K562 (cell line): Measurements from ENCODE around the gene MAP3K6.

ENCODE experiments used
- CEBPB ChIP-seq: fragments of 450-650 bp; IDR thresholded peaks from 2 replicates; pipeline ENCODE4 v1.6.1; 2016; ENCODE audit warnings: missing genetic modification characterization, missing compliant biosample characterization
- LARP7 ChIP-seq: fragments of 450-650 bp; IDR thresholded peaks from 2 replicates; pipeline ENCODE4 v1.6.1; 2016
- SP1 ChIP-seq: sonication (generic); formaldehyde crosslinking; IDR thresholded peaks from 2 replicates; pipeline ENCODE4 v1.8.1; 2022; ENCODE audit warnings: mild to moderate bottlenecking, missing genetic modification reagents
- STAG1 ChIP-seq: sonication (generic); formaldehyde crosslinking; IDR thresholded peaks from 2 replicates; pipeline ENCODE4 v1.5.0; 2020; ENCODE audit warnings: missing genetic modification reagents, borderline replicate concordance
- STAT5B ChIP-seq: fragments of 250-450 bp; sonication (Bioruptor Pico); IDR thresholded peaks from 2 replicates; pipeline ENCODE4 v1.8.0; 2021; ENCODE audit warnings: mild to moderate bottlenecking, inconsistent platforms
- ZNF586 ChIP-seq: fragments of 450-650 bp; formaldehyde crosslinking; conservative IDR thresholded peaks from 2 replicates; pipeline ENCODE4 v1.4.0; 2020; ENCODE audit warnings: mild to moderate bottlenecking, moderate library complexity
- TF ChIP-seq, protein P1 (sequence below), 2 experiments: IDR thresholded peaks; 2 replicates each; pipeline ENCODE4 v1.6.1; 2012; ENCODE audit warnings: improper control_type of control experiment in 2 of 2, low read depth in 2 of 2, low read length in 2 of 2, borderline replicate concordance in 1 of 2
- TF ChIP-seq, protein P2 (sequence below): fragments of 450-650 bp; IDR thresholded peaks from 2 replicates; pipeline ENCODE4 v1.6.1; 2016; ENCODE audit warnings: borderline replicate concordance
- TF ChIP-seq, protein P3 (sequence below), 2 experiments: fragments of 450-650 bp; IDR thresholded peaks; 2 replicates each; pipeline ENCODE4 v1.6.1; 2018; ENCODE audit warnings: mild to moderate bottlenecking in 2 of 2, low read depth in 1 of 2; ENCODE audit not compliant: partially characterized antibody in 2 of 2
- TF ChIP-seq, protein P4 (sequence below): sonication (generic); formaldehyde crosslinking; IDR thresholded peaks from 2 replicates; pipeline ENCODE4 v1.8.1; 2023; ENCODE audit warnings: mild to moderate bottlenecking, missing genetic modification reagents

DNA sequence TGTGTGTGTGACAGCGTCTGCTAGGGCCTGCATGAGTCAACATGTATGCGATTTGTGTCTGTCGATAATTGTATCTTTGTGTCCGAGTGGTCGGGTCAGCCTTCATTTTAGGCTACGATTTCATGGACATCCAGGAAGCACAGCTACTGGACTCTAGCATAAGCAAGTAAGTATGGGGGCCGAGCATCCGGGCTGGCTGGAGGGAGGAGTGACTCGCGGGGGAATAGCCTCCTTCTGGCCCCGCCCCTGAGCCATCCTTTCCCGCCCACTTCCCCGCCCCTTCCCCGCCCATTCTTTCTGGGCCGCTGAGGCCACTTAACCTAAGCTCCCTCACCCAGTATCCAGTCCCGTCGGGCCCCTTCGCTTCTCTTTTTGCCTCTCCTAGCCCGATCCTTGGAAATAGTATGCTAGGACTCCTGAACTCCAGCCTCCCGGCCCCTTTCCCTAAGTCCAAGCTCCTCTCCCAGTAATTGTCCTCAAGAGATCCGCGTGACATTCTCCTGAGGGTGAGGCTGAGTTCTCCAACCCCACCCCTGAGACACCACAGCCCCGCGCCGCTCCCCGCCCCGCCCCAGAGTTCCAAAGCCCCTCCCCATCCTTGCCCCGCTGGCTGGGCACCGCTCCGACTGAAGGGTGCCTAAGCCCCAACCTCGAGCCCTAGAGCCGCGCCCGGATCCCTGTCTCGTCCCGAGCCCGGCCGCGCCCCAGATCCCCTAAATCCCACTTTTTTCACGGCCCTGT lies 1.2 kb downstream of the MAP3K6 start:
- TF ChIP-seq STAT5B (CRISPR knock-in tag), result no peak
- TF ChIP-seq, protein P1, sequence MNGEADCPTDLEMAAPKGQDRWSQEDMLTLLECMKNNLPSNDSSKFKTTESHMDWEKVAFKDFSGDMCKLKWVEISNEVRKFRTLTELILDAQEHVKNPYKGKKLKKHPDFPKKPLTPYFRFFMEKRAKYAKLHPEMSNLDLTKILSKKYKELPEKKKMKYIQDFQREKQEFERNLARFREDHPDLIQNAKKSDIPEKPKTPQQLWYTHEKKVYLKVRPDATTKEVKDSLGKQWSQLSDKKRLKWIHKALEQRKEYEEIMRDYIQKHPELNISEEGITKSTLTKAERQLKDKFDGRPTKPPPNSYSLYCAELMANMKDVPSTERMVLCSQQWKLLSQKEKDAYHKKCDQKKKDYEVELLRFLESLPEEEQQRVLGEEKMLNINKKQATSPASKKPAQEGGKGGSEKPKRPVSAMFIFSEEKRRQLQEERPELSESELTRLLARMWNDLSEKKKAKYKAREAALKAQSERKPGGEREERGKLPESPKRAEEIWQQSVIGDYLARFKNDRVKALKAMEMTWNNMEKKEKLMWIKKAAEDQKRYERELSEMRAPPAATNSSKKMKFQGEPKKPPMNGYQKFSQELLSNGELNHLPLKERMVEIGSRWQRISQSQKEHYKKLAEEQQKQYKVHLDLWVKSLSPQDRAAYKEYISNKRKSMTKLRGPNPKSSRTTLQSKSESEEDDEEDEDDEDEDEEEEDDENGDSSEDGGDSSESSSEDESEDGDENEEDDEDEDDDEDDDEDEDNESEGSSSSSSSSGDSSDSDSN (IDR thresholded peaks at IDR 0.05; ENCODE audit: borderline replicate concordance in 1 of 2, low read depth in 2 of 2, low read length in 2 of 2), result no peak
- peak; percentile 88 for TF ChIP-seq SP1 (CRISPR knock-in tag)
- TF ChIP-seq, protein P2, sequence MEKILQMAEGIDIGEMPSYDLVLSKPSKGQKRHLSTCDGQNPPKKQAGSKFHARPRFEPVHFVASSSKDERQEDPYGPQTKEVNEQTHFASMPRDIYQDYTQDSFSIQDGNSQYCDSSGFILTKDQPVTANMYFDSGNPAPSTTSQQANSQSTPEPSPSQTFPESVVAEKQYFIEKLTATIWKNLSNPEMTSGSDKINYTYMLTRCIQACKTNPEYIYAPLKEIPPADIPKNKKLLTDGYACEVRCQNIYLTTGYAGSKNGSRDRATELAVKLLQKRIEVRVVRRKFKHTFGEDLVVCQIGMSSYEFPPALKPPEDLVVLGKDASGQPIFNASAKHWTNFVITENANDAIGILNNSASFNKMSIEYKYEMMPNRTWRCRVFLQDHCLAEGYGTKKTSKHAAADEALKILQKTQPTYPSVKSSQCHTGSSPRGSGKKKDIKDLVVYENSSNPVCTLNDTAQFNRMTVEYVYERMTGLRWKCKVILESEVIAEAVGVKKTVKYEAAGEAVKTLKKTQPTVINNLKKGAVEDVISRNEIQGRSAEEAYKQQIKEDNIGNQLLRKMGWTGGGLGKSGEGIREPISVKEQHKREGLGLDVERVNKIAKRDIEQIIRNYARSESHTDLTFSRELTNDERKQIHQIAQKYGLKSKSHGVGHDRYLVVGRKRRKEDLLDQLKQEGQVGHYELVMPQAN, result 0 out of 2 replicates have a peak, but pooled peaks have one; percentile 34
- no peak for TF ChIP-seq ZNF586 (CRISPR knock-in tag)
- TF ChIP-seq, protein P3, sequence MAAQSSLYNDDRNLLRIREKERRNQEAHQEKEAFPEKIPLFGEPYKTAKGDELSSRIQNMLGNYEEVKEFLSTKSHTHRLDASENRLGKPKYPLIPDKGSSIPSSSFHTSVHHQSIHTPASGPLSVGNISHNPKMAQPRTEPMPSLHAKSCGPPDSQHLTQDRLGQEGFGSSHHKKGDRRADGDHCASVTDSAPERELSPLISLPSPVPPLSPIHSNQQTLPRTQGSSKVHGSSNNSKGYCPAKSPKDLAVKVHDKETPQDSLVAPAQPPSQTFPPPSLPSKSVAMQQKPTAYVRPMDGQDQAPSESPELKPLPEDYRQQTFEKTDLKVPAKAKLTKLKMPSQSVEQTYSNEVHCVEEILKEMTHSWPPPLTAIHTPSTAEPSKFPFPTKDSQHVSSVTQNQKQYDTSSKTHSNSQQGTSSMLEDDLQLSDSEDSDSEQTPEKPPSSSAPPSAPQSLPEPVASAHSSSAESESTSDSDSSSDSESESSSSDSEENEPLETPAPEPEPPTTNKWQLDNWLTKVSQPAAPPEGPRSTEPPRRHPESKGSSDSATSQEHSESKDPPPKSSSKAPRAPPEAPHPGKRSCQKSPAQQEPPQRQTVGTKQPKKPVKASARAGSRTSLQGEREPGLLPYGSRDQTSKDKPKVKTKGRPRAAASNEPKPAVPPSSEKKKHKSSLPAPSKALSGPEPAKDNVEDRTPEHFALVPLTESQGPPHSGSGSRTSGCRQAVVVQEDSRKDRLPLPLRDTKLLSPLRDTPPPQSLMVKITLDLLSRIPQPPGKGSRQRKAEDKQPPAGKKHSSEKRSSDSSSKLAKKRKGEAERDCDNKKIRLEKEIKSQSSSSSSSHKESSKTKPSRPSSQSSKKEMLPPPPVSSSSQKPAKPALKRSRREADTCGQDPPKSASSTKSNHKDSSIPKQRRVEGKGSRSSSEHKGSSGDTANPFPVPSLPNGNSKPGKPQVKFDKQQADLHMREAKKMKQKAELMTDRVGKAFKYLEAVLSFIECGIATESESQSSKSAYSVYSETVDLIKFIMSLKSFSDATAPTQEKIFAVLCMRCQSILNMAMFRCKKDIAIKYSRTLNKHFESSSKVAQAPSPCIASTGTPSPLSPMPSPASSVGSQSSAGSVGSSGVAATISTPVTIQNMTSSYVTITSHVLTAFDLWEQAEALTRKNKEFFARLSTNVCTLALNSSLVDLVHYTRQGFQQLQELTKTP (IDR thresholded peaks at IDR 0.05; ENCODE audit: low read depth in 1 of 2, partially characterized antibody in 2 of 2), result no peak
- no peak for TF ChIP-seq STAG1 (CRISPR knock-in tag)
- no peak for TF ChIP-seq LARP7
- TF ChIP-seq, protein P4, sequence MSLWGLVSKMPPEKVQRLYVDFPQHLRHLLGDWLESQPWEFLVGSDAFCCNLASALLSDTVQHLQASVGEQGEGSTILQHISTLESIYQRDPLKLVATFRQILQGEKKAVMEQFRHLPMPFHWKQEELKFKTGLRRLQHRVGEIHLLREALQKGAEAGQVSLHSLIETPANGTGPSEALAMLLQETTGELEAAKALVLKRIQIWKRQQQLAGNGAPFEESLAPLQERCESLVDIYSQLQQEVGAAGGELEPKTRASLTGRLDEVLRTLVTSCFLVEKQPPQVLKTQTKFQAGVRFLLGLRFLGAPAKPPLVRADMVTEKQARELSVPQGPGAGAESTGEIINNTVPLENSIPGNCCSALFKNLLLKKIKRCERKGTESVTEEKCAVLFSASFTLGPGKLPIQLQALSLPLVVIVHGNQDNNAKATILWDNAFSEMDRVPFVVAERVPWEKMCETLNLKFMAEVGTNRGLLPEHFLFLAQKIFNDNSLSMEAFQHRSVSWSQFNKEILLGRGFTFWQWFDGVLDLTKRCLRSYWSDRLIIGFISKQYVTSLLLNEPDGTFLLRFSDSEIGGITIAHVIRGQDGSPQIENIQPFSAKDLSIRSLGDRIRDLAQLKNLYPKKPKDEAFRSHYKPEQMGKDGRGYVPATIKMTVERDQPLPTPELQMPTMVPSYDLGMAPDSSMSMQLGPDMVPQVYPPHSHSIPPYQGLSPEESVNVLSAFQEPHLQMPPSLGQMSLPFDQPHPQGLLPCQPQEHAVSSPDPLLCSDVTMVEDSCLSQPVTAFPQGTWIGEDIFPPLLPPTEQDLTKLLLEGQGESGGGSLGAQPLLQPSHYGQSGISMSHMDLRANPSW, result no peak
- peak; percentile 48; the same call in 1 of the 2 replicates for TF ChIP-seq CEBPB (tag)
